Head of caudate nucleus (tissue), 42 donors: ENCODE data around the gene POLR1D.
"Not testable (repeated sequence)": the region's sequence is repeated elsewhere in the genome, so short reads cannot be mapped to it uniquely, and the experiment has no call there.

Experiments
- DNase-seq, 42 donors: peaks; one replicate each; pipeline versions ENCODE4 v3.0.0 to v3.0.0-alpha.2; 2020 to 2021; ENCODE audit warnings: mixed read lengths in 7 of 42
- intact Hi-C: fragments of 100-400 bp; cut with DNase I; formaldehyde crosslinking; loops from one replicate; pipeline ENCODE4 v1.15.0; 2022

POLR1D gene

DNA sequence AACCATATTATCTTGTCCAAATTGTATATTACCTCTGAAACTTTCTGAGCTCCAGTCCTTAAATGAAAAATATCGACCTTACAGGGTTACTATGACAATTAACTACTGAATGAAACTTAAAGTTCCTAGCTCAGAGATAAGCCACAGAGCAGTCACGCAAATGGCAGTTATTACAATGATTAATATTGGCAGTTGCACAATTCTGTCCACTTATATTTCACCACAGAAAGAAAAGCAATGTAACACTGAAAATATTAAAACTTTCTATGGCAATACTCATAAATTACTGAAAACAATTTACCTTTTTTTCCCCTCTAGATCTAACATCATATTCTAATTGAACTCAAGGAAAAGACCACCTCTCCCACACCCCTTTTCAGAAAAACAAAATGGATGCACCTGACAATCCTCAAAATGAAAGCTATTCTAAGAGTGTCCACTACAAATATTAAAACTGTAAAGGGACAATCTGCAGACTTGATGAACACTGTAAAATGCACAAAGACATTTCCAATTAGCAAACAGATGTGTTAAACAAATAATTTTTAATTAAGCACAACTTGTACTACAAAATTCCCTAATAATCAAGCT lies 16.0 kb upstream of the POLR1D start:
- intact Hi-C loops: no loop called here
- no peak for DNase-seq

DNA sequence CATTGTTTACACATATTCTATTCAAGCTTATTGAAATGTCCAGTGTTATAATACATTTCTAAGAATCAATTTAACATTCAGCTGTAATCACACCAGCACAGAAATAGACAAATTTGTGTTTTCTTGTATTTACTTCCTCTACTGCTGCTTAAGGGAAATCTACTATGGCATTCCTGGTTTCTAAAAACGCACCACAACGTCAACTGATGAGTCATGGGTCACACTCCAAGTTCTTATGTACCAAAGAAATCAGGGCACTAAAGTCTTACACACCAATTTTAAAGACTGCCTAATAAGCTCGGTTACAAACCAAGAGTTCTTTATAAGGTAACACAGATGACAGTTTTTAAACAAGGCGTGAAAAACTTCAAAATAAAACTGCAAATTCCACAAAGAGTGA lies 14.6 kb upstream of the POLR1D start:
- intact Hi-C loops: no loop called here
- DNase-seq: no peak

DNA sequence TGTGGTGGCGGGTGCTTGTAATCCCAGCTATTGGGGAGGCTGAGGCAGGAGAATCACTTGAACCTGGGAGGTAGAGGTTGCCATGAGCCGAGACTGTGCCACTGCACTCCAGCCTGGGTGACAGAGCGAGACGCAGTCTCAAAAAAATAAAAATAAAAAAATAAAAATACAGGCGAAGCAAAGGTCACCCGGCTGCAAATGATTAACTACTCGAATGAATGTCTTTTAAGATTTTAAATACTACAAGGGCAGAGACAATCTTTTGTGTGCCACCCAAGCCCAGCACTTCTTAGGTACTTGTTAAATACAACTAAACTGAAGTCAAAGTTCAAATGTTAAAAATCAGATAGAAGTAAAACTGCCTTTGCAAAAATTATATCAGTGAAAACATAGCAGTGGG lies 8.1 kb upstream of the POLR1D start:
- no peak for DNase-seq
- intact Hi-C loops: no loop called here

- intact Hi-C loops: no loop called here
- no peak for DNase-seq
Measured at GRCh38 chr13:27617881-27618321, 3.8 kb upstream of the POLR1D start.

DNA sequence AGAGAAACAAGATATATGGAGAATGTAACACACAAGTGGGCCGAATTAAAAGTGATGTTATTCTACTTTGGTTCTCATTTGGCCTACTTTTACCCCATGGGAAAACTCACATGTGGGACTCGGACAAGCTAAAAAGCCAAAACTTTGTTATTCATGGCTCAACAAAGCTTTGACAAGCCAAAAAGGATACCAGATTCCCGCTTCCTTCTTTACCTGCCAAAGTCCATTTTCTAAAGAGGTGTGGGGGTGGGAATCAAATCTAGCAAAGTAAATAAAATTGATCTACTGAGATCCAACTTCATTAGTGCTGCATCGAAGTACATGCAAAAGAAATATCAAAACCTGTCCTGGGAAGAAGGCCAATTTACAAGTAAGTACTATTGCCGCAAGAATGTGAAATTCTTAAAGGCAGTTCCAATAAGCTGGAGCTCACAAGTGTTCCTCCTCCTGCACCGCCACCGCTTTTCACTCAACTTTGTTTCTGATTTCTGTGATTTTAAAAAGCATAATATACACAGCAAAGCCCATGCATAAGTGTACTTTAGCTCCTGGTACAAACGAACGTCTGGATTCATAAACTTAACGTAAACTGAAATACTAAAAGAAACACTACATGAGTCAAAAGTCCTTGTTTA lies 2.5 kb upstream of the POLR1D start:
- intact Hi-C loops: no loop called here

DNA sequence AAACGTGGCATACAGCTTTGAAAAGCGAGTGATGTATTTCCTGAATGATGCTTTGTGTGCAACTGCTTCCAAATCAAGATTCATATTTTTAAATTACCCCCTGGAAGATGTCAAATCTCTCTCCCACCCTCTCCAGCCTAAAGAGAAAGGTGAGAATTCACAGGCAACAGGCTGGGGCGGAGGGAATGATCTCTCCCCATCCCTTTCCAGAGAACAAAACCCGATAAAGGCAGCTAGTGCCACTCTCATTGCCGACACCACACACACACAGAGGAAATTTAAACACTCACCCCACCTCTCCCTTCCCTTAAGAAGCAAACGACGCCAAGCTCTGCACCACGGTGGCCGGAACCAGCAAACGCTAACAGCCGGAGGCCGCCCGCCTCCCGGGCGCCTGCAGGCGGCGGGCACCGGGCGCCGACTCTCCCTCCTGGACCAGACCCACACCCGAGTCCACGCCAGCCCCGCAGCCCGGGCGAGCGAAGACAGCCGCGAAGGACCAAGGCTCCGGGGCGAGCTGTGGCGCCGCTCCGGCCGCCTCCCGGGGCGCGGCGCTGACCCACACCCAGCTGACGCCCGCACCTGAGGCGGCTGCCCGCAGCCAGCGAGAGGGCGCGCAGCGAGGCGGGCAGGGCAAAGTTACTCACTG lies 1.8 kb upstream of the POLR1D start:
- intact Hi-C loops: loop anchor here (10.0 kb wide), 2 partner anchors 165 to 195 kb away; partner anchors contain the start of genes GTF3A and MTIF3
- peak in 21 of 42 donors; percentile 7 to 64 (median 31) for DNase-seq

More for the DNA sequence above, 2.5 kb upstream of the POLR1D start:
- peak in 4 of 42 donors; percentile 5 to 41 (median 13) for DNase-seq

GRCh38 chr13:27620377-27621115 lies 1.1 kb upstream of the POLR1D start, which contains the start of gene LNX2:
LNX2 (minus strand) TSS chr13:27620529; CDS start chr13:27581703, 38,826 bp downstream.
- intact Hi-C loops: loop anchor here (10.0 kb wide), 2 partner anchors 166 to 196 kb away; partner anchors contain the start of genes GTF3A and MTIF3

DNA sequence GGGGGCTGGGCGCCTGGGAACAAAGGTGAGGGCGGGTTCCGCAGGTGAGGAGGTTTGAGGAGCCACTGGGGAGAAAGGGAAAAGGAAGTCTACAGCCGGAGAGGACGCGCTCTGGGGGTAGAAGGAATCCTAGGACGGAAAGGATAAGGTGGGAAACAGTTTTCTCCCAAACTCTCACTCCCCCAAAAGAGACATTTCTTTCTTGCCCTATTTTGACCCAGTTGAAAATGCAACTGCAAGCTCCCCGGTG lies 651 bp upstream of the POLR1D start:
- intact Hi-C loops: loop anchor here (10.0 kb wide), 2 partner anchors 166 to 196 kb away; partner anchors contain the start of genes GTF3A and MTIF3
- no peak for DNase-seq

More at GRCh38 chr13:27620377-27621115, 1.1 kb upstream of the POLR1D start, which contains the start of gene LNX2:
- peak; percentile 95 to 100 (median 99) for DNase-seq

- intact Hi-C loops: loop anchor here (10.0 kb wide), 2 partner anchors 167 to 197 kb away; partner anchors contain the start of genes GTF3A and MTIF3
- peak in 10 of 42 donors; percentile 4 to 58 (median 26) for DNase-seq
Measured at GRCh38 chr13:27622102-27622820, 569 bp downstream of the POLR1D start.

GRCh38 chr13:27622881-27623280 lies 1.2 kb downstream of the POLR1D start:
- peak in 12 of 42 donors; percentile 5 to 58 (median 18) for DNase-seq
- intact Hi-C loops: loop anchor here (10.0 kb wide), 2 partner anchors 168 to 198 kb away; partner anchors contain the start of genes GTF3A and MTIF3

DNA sequence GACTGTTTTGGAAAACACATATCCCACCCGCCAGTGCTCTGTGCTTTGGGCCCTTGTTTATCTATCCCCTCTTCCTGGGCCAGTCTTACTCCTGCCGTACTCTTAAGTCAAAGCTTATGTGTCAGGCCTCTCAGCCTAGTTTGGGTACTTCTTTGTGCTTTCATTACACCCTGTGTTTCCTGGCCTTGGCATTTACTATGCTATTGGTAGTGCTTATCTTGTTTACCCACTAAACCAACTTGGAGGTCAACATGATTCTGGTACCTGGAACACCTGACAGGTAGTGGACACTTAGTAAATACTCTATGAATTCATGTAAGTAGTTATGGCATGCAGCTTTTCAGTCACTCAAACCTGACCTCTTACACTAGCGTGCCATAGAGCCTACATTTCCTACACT lies 2.4 kb downstream of the POLR1D start:
- intact Hi-C loops: loop anchor here (10.0 kb wide), 2 partner anchors 169 to 199 kb away; partner anchors contain the start of genes GTF3A and MTIF3
- no peak for DNase-seq

DNA sequence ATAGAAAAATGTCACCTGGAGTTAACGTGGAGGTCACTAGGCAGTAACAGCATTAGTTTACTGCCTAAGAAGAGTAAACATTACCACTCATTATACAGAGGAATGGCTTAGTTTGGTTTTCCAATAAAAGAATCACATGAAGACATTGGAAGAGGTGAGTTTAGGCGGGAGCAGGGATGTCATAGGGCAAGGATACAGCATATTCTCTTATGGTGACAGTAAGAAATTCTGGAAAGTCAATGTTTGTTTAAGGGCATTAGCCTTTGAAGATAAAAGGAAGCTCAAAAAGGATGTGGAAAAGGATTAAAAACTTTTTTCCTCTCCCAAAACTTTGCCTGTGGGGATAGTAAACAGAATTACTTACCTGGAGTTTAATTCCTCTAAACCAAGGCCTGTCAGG lies 4.1 kb downstream of the POLR1D start:
- intact Hi-C loops: loop anchor here (10.0 kb wide), 2 partner anchors 171 to 201 kb away; partner anchors contain the start of genes GTF3A and MTIF3
- no peak for DNase-seq

DNA sequence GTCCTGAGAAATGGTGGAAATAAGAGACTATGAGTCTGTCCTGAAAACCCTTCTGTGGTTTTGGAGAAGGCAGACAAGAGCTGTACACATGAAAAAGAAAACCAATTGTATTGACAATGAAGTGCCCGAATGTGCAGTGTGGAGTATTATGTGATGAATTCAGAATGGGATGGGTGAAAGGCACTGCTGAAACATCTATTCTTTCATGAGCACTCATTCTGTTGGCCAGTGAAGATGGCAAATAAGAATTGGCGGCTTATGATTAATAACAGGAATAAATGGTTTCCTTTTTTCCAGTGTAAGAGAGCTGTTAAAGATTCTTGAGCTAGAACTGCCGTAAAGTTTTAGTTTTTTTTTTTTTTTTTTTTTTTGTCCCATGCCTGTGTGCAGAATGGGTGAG lies 5.7 kb downstream of the POLR1D start:
- intact Hi-C loops: loop anchor here (10.0 kb wide), 2 partner anchors 173 to 203 kb away; partner anchors contain the start of genes GTF3A and MTIF3
- no peak for DNase-seq

GRCh38 chr13:27628081-27628480 lies 6.4 kb downstream of the POLR1D start:
- DNase-seq: no peak
- intact Hi-C loops: loop anchor here (10.0 kb wide), 2 partner anchors 173 to 203 kb away; partner anchors contain the start of genes GTF3A and MTIF3

GRCh38 chr13:27628766-27629165 lies 7.1 kb downstream of the POLR1D start:
- DNase-seq: not testable (repeated sequence)
- intact Hi-C loops: loop anchor here (10.0 kb wide), 2 partner anchors 174 to 204 kb away; partner anchors contain the start of genes GTF3A and MTIF3

GRCh38 chr13:27631156-27631555 lies 9.5 kb downstream of the POLR1D start:
- intact Hi-C loops: no loop called here
- no peak for DNase-seq

DNA sequence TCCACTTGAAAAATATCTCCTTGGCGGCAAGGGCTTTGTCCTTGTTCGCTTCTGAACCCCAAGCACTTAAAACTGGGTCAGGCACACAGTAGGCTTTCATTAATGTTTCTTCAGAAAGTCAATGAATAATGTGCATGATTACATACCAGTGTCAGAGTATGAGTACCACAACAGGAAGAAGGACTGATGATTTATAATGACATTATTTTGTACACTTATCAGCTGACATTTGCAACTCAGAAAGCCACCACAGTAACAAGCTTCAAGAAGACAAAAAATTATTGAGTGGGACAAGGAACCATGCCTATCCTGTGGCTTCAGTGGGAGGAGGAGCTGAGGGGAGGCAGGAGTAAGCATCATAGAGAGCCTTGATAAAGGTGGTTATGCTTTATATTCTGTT lies 10.0 kb downstream of the POLR1D start:
- DNase-seq: no peak
- intact Hi-C loops: no loop called here

- intact Hi-C loops: no loop called here
- no peak for DNase-seq
Measured at GRCh38 chr13:27632214-27632613, 10.5 kb downstream of the POLR1D start.
